Hindlimb muscle (tissue), 1 donor: ENCODE results near the gene ARID1A. TPM values are rescaled to one million over a fixed set of nuclear protein-coding genes. Genes with fewer than 3 reads are reported as not detected.

ENCODE experiments used
- DNase-seq: peaks from one replicate; pipeline ENCODE4 v3.0.0-alpha.2; 2013
- polyA plus RNA-seq: library from polyadenylated mRNA; unstranded; fragments of 120-200 nt; gene quantifications from one replicate; pipeline ENCODE4 v1.2.1, GENCODE V29; 2013; ENCODE audit not compliant: insufficient read length

The ARID1A gene
- polyA plus RNA-seq, 1 donor = 53.6 TPM

DNA sequence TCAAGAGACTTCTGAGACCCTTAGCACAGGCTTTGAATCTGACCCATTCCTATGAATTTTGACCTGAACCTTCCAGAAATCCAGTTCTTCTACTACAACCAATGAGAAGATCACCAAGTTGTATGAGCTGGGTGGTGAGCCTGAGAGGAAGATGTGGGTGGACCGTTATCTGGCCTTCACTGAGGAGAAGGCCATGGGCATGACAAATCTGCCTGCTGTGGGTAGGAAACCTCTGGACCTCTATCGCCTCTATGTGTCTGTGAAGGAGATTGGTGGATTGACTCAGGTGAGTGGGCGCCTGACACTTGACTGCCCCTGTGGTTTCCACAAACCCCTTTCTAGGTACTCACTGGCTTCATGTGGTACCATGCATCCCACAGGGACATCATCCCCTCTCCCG, 71.9 kb downstream of the ARID1A start:
- DNase-seq = no peak

DNA sequence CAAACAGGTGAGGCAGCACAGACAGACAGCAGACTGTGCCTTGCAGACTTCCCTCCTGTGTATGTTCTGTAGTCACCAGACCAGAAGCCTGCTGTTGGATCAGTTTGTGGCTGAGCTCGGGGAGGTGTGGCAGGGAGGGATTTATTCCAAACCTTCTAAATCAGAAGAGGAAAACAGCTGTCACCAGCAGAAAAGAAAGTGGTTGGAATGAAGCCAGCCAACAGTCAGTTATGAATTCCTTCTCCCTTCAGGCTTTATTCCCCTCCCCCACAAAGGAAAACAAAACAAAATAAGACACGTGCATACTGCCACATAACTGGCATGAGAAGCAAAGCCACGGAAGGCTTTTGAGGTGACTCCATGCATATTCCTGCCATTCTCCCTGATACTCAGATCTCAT, 72.9 kb downstream of the ARID1A start:
- no peak for DNase-seq

DNA sequence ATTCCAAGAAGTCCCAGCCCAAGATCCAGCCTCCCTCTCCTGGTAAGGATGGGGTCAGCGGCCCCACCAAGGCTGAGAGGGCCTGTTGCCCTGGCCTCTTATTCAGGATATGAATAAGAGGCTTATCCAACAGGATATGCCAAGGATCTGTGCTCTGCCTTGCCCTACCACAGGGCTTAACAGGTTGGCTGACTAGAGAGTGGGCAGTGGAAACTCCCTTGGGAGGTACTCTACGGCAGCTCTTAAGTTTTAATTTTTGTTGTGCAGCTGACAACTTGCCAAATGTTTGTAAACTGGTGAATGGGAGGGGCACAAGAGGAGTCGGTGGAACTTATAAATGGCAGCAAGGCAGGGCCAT, 75.4 kb downstream of the ARID1A start:
- DNase-seq = no peak

DNA sequence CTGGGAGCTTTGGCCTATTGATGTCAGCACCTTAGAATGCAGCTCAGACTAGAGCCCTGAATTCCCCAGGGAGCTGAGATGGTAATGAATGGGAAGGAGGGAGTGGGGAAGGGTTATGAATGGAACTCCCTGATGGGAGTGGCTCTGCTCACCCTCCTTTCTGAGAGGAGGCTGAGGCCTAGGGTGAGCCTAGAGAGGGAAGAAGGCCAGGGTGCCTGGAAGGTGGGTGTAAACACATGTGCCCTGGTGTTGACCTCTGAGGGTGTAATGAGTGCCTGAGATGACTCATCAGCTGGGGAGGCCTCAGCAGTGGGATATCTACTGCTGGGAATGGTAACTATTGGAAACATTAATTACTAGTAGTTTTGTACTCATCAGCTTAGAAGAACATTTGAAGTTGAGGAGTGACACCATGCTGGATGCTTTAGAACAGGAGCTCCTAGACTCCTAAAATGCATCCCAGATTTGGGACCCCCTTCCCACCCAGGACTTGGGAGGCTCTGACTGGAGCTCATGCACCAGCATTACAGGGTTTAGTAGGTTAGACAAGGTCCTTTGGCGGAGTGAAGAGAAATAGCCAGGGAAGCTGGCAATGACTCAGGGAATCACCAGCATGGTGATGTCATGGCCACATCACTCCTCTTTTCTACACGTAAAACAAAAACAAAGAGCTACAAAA, 76.0 kb downstream of the ARID1A start:
- DNase-seq = no peak

DNA sequence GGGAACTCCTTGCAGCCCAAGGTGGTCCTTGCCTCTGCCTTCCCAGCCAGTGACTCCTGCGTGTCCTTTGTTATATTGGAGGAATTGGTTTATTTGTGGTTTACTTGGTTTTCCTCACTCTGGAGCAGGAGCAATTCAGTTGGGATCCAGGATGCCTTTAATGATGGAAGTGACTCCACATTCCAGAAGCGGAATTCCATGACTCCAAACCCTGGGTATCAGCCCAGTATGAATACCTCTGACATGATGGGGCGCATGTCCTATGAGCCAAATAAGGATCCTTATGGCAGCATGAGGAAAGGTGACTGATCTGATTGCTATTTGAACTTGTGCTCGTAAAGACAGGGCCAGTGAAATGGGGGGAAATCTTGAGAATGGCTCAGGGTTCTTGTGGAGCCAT, 76.9 kb downstream of the ARID1A start:
- no peak for DNase-seq

DNA sequence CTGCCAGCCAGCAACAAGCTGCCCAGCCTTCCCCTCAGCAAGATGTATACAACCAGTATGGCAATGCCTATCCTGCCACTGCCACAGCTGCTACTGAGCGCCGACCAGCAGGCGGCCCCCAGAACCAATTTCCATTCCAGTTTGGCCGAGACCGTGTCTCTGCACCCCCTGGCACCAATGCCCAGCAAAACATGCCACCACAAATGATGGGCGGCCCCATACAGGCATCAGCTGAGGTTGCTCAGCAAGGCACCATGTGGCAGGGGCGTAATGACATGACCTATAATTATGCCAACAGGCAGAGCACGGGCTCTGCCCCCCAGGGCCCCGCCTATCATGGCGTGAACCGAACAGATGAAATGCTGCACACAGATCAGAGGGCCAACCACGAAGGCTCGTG, 78.6 kb downstream of the ARID1A start:
- DNase-seq = no peak

DNA sequence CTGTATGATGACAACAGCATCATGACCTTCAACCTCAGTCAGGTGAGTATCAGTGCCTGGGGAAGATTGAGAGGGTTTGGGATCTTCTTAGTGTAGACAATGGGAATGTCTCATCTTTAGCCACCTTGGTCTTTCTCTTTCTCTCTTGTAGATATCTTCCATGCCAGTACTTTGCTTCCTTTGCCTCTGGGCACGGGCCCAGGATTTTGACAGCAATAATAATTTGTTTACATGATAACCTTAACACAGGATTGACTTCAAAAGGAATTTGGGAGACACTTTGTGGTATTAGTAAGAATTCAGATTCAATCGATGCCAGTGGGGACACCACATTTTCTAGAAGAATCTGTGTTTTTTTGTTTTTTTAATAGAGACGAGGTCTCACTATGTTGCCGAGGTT, 79.9 kb downstream of the ARID1A start:
- no peak for DNase-seq

DNA sequence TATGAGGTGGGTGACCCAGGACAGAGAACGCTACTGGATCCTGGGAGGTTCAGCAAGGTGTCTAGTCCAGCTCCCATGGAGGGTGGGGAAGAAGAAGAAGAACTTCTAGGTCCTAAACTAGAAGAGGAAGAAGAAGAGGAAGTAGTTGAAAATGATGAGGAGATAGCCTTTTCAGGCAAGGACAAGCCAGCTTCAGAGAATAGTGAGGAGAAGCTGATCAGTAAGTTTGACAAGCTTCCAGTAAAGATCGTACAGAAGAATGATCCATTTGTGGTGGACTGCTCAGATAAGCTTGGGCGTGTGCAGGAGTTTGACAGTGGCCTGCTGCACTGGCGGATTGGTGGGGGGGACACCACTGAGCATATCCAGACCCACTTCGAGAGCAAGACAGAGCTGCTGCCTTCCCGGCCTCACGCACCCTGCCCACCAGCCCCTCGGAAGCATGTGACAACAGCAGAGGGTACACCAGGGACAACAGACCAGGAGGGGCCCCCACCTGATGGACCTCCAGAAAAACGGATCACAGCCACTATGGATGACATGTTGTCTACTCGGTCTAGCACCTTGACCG, 83.4 kb downstream of the ARID1A start:
- DNase-seq = no peak

DNA sequence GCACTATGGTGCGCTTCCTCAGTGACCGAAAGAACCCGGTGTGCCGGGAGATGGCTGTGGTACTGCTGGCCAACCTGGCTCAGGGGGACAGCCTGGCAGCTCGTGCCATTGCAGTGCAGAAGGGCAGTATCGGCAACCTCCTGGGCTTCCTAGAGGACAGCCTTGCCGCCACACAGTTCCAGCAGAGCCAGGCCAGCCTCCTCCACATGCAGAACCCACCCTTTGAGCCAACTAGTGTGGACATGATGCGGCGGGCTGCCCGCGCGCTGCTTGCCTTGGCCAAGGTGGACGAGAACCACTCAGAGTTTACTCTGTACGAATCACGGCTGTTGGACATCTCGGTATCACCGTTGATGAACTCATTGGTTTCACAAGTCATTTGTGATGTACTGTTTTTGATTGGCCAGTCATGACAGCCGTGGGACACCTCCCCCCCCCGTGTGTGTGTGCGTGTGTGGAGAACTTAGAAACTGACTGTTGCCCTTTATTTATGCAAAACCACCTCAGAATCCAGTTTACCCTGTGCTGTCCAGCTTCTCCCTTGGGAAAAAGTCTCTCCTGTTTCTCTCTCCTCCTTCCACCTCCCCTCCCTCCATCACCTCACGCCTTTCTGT, 84.6 kb downstream of the ARID1A start:
- no peak for DNase-seq

DNA sequence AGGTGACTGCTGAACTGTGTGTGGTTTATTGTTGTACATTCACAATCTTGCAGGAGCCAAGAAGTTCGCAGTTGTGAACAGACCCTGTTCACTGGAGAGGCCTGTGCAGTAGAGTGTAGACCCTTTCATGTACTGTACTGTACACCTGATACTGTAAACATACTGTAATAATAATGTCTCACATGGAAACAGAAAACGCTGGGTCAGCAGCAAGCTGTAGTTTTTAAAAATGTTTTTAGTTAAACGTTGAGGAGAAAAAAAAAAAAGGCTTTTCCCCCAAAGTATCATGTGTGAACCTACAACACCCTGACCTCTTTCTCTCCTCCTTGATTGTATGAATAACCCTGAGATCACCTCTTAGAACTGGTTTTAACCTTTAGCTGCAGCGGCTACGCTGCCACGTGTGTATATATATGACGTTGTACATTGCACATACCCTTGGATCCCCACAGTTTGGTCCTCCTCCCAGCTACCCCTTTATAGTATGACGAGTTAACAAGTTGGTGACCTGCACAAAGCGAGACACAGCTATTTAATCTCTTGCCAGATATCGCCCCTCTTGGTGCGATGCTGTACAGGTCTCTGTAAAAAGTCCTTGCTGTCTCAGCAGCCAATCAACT, 85.5 kb downstream of the ARID1A start:
- DNase-seq = no peak

DNA sequence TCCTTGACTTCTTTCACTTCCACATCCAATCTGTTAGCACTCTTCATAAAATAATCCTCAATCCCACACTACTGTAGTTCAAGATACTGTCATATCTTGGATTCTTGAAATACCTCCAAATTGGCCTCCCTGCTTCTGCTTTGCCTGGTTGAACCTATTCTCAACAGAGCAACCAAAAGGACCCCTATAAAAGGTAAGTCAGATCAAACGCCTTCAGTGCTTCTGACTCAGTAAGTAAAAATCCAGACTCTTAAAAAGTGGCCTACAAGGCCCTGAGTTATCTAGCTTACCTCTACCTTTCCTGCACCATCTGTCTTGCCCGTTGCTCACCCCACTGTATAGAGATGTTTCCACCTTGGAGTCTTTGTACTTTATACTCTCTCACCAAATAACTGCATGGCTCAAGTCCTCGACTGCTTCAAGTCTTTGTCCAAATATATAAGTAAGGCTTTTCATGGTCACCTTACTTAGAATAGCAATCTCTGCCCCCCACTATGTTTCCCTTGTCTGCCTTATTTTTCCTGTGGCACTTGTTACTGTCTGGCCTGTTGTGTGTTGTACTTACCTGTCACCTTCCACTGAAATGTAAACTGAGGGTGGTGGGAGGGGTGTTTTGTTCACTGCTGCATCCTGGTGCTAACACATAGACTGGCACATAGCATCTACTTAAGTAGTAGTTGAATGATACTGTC, 86.9 kb downstream of the ARID1A start:
- no peak for DNase-seq

DNA sequence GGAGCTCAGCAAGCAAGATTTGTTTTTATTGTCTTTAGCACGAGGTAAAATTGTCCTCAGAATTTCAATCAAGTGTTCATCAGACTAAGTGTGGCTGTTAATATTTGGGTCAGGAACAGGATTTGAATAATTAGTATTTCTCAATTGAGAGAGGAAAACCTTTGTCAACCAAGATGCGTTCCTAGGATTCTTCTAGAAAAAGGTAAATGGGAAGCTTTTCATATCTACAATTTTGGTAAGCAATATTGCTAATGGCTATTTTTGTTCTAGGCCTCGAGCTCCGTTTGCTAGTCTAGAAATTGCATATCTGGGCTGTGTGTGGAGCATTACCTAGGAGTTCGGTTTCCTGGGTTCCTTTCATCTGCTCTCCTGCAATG, 87.8 kb downstream of the ARID1A start:
- no peak for DNase-seq

DNA sequence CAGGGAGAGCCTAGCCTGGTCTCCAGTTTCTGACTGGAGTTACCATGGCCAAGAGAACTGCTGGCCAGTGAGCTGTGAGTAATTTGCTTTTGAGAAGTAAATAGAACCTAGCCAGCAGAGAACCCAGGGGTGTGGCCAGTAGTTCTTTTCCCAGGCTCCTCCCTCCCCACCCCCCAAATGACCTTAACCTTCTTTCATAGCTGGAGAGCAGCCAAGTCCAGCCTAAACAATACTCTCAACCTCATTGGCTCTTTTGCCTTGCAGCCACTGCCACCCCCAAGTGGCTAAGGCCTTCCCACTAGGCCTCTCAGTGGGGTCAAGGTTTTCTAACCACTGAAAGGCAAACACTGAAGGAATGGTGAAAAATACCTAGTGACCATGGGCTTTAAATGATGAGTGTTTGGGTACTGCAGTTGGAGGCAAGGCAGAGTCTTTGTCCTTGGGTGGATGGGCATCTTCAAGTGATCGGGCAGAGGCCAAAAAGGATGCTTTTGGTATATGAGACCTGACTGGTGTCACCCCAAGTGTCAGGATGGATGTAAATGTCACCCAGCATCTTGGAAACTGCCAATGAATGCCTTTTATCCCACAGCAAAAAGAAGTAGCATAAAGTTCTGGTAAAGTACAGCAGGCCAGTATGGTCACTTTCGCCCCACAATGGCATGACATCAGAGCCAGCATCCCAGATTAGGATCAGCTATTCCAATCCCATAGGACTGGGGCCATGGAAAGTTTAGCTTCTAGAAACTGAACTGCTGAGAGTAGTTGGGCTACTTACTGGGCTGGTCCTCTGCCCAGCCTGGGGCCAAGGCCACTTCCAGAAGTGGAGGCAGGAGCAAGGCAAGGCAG, 88.4 kb downstream of the ARID1A start:
- DNase-seq = no peak

DNA sequence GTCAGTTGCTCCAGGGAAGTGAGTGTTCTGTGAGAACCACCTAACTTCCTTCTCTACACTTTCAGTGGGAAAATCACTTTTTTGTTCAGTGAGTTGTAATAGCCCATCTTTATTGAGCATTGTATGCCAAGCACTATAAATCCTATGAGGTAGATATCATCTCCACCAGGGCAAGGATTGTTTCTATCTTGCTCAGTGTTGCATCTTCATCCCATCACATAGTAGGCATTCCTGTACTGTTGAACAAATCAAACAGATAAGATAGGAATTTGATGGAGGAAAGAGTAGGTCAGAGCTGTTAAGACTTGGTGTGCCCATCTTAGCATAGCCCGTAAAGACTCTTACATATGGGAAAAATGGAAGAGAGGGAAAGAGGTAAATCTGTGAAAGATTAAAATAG, 89.1 kb downstream of the ARID1A start:
- no peak for DNase-seq

DNA sequence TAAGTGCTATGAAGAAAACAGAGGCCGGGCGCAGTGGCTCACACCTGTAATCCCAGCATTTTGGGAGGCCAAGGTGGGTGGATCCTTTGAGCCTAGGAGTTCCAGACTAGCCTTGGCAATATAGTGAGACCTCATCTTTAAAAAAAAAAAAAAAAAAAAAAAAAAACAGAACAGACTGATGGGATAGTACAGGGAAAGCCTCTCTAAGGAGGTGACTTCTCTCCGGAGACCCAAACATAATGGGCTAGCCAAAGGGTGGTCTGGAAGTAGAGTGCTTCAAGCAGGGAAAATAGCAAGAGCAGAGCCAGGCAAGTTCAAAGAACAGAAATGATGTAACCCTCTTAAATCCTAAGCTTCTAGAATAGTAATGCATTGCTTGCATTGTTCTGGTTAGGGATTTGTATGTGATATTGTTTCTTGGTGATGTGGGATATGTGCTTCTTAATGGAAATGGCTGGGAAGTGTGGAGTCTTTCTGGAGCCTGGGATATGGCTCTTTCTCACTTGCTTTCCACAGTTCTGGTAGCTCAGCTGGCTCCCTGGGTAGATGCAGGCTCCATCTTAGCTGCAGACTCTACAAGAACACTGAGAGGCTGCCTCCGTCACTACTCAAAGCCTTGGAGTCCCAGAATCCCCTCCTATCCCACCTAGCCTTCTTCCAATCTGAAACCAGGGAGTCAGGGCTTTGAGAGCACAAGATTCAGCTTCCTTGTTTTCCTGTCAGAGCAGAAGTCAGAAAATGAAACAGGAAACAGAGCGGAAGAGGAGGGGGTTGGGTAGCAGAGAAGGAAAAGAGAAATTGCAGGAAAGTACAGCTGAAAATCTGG, 90.0 kb downstream of the ARID1A start:
- DNase-seq = peak; percentile 59

DNA sequence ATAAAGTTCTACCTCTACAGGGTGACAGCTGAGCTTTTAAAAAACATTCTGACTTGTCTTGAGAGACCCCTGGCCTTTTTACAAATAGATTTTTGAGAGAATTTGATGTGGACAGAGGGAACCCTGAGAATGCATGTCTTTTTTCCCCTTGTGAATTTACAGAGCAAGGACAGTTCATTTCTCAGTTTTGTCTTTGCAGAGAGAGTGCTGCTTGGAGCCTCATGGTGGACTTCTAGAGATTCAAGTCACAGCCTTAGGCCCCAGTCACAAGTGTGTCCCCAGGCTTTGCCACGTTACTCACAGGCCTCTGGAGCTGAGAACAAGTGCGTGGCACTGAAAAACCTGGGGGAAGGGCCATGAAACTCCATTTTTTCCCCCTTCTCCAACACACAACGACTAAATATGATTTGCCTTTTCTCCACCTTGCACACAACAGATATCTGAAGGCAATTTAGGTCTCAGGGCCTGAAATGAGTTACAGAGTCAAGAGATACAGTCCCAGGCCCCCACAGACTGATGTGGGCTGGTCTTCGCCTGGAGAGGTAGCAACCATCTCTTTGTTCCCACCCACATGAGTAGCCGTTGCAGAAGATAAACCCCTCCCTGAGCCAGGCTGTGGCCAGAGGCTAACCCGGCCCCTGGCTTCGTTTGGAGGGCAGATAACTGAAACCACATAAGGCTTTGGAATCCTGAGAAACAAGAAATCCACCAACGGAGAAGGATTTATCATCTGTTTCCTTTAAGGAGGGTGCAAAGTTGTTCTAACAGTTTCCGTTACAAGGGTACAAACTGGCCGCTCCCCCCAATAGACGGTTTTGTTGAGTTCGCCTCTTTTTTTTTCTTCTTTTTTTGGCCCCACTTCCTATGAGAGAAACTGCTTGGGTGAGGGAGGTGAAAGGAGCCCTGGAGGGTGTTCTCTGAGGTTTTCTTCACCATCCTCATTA, 90.9 kb downstream of the ARID1A start:
- DNase-seq = peak; percentile 77

DNA sequence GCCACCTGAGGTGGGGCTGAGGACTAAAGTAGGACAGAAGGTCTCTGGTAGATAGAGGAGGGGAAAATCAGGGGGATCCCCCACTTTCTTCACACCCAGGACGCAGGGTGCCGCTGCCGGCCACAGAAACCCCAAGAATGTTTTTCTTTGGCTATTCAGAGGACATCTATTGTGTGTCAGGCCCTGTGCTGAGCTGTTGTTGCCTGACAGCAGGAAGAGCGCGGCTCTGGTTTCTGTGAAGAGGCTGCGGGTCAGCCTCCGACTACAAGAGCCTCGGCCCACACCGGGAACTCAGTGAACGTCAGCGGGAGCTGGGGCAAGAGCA, 91.5 kb downstream of the ARID1A start:
- no peak for DNase-seq

DNA sequence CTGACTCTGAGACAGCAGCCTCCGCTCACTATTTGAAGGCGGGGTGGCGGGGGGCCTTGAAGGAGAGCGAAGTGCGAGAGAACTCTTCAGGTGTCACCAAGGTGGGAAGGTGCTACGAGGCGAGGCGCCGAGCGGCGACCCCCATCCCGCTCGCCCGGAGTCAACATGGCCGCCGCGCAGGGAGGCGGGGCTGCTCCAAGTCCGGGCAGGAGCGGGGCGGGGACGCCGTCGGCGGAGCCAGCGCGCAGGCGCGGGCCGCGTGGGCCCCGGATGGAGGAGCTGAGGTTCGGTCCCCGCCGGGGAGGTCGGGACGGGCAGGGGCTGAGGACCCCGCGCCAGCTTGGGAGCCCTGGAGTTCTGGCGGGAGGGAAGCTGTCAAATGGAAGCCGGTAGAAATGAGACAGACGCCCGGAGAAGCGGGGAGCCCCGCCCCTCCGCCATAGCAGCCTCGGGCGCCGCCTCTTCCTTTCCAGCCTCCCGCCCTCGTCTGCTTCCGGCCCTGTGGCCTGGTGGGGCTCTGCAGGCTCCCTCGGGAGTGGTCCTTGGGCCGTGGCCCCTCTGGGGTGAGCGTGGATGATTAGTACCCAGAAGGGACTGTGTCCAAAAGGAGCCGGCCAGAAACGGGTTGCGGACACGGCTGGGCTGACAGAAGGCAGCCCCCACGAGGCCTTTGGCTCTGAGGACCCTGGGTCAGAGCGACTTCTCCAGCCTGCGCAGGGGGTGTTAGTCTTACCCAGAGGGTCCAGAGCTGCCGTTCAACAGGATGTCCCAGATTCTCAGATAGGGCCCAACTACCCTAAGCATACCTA, 92.1 kb downstream of the ARID1A start, which contains the start of gene PIGV:
Gene PIGV, plus strand, starts transcription at position 245 of the 809 bp plus-strand sequence. CDS start 2,866 bp downstream, outside the sequence.
- peak; percentile 94 for DNase-seq

DNA sequence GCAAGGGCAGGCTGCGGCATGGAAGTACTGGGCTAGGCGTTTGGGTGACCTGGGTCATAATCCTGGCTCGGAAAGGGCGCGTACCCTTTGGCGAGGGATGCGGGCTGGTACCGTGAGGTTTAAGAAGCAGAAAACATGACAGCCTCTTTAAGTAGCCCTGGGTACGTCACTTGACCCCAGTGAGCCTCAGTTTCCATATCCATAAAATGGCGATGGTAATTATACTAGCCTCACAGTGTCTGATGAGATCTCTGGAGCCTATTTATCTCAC, 92.6 kb downstream of the ARID1A start:
- no peak for DNase-seq
